Kidney tubule cell (primary cell): ENCODE data around the gene TAF11L10.
"Not testable (repeated sequence)": the region's sequence is repeated elsewhere in the genome, so short reads cannot be mapped to it uniquely, and the experiment has no call there.

Source experiments
- DNase-seq: peaks from one replicate; pipeline ENCODE4 v3.0.0-alpha.2; 2018; ENCODE audit warnings: low spot score

TAF11L10 gene

DNA sequence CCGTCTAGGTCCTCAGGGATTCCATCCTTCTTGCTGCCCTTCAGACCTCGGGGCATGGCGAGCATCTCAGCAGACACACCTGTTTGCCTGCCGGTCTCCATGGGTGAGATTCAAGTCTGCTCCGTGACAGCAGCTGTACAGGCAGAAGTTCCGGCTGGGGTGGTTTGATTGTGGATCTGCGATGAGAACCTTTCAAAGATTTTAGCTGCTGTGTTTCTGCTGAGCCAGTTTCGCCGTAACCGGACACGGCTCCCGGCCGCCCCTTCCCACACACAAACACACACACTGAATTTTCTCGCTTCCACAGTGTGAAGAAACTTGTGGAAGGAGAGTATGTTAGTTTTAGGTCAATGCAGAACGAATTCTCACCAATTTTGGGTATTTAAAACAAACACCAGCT lies at the start of gene TAF11L10:
Gene TAF11L10 (minus strand): TSS at position 101 of the 400 bp plus-strand sequence.
- DNase-seq = not testable (repeated sequence)

GRCh38 chr5:17634160-17634559 lies 36.5 kb upstream of the TAF11L10 start, which contains the start of gene TAF11L14:
Gene TAF11L14, plus strand, starts transcription at chr5:17634460.
- DNase-seq = no peak

DNA sequence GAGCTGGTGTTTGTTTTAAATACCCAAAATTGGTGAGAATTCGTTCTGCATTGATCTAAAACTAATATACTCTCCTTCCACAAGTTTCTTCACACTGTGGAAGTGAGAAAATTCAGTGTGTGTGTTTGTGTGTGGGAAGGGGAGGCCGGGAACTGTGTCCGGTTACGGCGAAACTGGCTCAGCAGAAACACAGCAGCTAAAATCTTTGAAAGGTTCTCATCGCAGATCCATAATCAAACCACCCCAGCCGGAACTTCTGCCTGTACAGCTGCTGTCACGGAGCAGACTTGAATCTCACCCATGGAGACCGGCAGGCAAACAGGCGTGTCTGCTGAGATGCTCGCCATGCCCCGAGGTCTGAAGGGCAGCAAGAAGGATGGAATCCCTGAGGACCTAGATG lies 34.2 kb upstream of the TAF11L10 start, which contains the start of gene TAF11L13:
Gene TAF11L13 (plus strand): TSS at position 301 of the 400 bp plus-strand sequence.
- not testable (repeated sequence) for DNase-seq

GRCh38 chr5:17625686-17626085 lies 28.1 kb upstream of the TAF11L10 start:
- DNase-seq = no peak

- DNase-seq = no peak
Measured at GRCh38 chr5:17620627-17621026, 23.0 kb upstream of the TAF11L10 start.

- DNase-seq = no peak
Measured at GRCh38 chr5:17619354-17619753, 21.7 kb upstream of the TAF11L10 start.

- no peak for DNase-seq
Measured at GRCh38 chr5:17614872-17615605, 17.4 kb upstream of the TAF11L10 start.

DNA sequence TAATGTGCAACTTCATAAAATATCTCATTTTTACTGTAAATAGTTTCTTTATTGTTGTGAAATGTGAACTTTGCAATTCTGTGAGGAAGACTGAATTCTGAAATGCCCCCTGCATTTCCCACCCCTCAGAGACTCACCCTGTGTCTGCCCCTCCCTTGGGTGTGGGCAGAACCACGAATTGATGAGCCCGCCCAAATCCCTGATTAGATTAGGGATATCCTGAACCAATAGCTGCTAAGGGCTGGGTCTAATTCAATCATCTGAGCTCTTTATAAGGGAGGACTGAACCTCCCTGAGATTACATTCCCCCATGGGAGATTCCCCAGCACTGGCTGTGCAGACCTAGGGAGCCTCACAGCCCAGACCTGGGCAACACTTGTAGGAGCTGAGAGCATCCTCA lies 12.5 kb upstream of the TAF11L10 start, which contains the start of gene TAF11L12:
Gene TAF11L12 (plus strand): TSS at position 301 of the 400 bp plus-strand sequence.
- DNase-seq = not testable (repeated sequence)

GRCh38 chr5:17607461-17607860 lies 9.8 kb upstream of the TAF11L10 start:
- not testable (repeated sequence) for DNase-seq

DNA sequence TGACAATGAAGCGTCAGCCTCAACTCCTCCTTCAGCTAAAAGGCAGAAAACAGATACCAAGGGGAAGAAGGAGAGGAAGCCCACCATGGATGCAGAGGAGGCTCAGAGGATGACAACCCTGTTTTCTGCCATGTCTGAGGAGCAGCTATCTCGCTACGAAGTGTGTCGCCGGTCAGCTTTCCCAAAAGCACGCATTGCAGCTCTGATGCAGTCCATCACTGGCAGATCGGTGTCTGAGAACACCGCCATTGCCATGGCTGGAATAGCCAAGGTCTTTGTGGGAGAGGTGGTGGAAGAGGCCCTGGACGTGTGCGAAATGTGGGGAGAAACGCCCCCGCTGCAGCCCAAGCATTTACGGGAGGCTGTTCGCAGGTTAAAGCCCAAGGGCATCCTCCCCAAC lies 7.3 kb upstream of the TAF11L10 start:
- no peak for DNase-seq

DNA sequence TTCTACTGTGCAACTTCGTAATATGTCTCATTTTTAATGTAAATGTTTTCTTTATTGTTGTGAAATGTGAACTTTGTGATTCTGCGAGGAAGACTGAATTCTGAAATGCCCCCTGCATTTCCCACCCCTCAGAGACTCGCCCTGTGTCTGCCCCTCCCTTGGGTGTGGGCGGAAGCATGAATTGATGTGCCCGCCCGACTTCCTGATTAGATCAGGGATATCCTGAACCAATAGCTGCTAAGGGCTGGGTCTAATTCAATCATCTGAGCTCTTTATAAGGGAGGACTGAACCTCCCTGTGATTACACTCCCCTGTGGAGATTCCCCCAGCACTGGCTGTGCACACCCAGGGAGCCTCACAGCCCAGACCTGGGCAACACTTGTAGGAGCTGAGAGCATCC lies 6.3 kb upstream of the TAF11L10 start, which contains the start of gene TAF11L11:
Gene TAF11L11 (plus strand): TSS at position 304 of the 400 bp plus-strand sequence.
- DNase-seq = not testable (repeated sequence)

GRCh38 chr5:17594255-17594654 lies 3.4 kb downstream of the TAF11L10 start, which contains the start of gene TAF11L9:
Gene TAF11L9, minus strand, starts transcription at chr5:17594394.
- not testable (repeated sequence) for DNase-seq

- not testable (repeated sequence) for DNase-seq
Measured at GRCh38 chr5:17590860-17591259, 6.8 kb downstream of the TAF11L10 start, which contains the start of gene TAF11L8. Gene TAF11L8, minus strand, starts transcription at chr5:17590960.

DNA sequence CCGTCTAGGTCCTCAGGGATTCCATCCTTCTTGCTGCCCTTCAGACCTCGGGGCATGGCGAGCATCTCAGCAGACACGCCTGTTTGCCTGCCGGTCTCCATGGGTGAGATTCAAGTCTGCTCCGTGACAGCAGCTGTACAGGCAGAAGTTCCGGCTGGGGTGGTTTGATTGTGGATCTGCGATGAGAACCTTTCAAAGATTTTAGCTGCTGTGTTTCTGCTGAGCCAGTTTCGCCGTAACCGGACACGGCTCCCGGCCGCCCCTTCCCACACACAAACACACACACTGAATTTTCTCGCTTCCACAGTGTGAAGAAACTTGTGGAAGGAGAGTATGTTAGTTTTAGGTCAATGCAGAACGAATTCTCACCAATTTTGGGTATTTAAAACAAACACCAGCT lies 12.0 kb downstream of the TAF11L10 start, which contains the start of gene TAF11L7:
Gene TAF11L7 (minus strand): TSS at position 101 of the 400 bp plus-strand sequence.
- DNase-seq = not testable (repeated sequence)
